Neural crest cell (in vitro differentiated cells): ENCODE measurements around the gene ADGRE3. TPM values are rescaled to one million over a fixed set of nuclear protein-coding genes. Genes with fewer than 3 reads are reported as not detected.

Experiments used
- DNase-seq: peaks from one replicate; pipeline ENCODE4 v3.0.0; 2021; ENCODE audit warnings: low read depth, mixed read lengths, low spot score
- H3K27ac Mint-ChIP-seq: one replicate; pipeline ENCODE4 v1.8.0; 2021; ENCODE audit warnings: mild to moderate bottlenecking, mixed read lengths; ENCODE audit not compliant: unreplicated experiment
- H3K27me3 Mint-ChIP-seq: 2 replicates; pipeline ENCODE4 v1.8.0; 2021; ENCODE audit warnings: low read depth, mild to moderate bottlenecking, mixed read lengths
- H3K36me3 Mint-ChIP-seq: 2 replicates; pipeline ENCODE4 v1.8.0; 2021; ENCODE audit warnings: low read depth, mild to moderate bottlenecking, mixed read lengths
- H3K4me1 Mint-ChIP-seq: 2 replicates; pipeline ENCODE4 v1.8.0; 2021; ENCODE audit warnings: mixed read lengths
- H3K4me3 Mint-ChIP-seq: one replicate; pipeline ENCODE4 v1.8.0; 2021; ENCODE audit warnings: mild to moderate bottlenecking, mixed read lengths
- H3K9me3 Mint-ChIP-seq: 2 replicates; pipeline ENCODE4 v1.8.0; 2021; ENCODE audit warnings: mixed read lengths
- total RNA-seq: library from RNA; stranded (reverse); gene quantifications from 2 replicates; pipeline ENCODE4 v1.2.1, GENCODE V29; 2021
- TF ChIP-seq, protein P1 (sequence below): fragments of 200-600 bp; sonication (generic); conservative IDR thresholded peaks from 2 replicates; pipeline ENCODE4 v1.5.0; 2021; ENCODE audit warnings: antibody characterized with exemption, mild to moderate bottlenecking

Gene ADGRE3
- total RNA-seq, 1 donor from 2014 or later = not detected

DNA sequence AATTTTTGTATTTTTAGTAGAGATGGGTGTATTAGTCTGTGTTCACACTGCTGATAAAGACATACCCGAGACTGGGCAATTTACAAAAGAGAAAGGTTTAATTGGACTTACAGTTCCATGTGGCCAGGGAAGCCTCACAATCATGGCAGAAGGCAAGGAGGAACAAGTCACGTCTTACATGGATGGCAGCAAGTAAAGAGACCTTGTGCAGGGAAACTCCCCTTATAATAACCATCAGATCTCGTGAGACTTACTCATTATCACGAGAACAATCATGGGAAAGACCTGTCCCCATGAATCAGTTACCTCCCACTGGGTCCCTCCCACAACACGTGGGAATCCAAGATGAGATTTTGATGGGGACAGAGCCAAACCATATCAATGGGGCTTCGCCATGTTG, 29.8 kb upstream of the ADGRE3 start:
- no peak overlapping the region for H3K4me3 Mint-ChIP-seq
- no peak for DNase-seq
- H3K27me3 Mint-ChIP-seq = no peaks in the 10 kb centered on the region
- peaks cover 39% of the 10 kb centered on the region for H3K36me3 Mint-ChIP-seq
- H3K9me3 Mint-ChIP-seq = no peaks in the 10 kb centered on the region
- H3K4me1 Mint-ChIP-seq = no peaks in the 10 kb centered on the region
- H3K27ac Mint-ChIP-seq = no peak overlapping the region
- TF ChIP-seq, protein P1, sequence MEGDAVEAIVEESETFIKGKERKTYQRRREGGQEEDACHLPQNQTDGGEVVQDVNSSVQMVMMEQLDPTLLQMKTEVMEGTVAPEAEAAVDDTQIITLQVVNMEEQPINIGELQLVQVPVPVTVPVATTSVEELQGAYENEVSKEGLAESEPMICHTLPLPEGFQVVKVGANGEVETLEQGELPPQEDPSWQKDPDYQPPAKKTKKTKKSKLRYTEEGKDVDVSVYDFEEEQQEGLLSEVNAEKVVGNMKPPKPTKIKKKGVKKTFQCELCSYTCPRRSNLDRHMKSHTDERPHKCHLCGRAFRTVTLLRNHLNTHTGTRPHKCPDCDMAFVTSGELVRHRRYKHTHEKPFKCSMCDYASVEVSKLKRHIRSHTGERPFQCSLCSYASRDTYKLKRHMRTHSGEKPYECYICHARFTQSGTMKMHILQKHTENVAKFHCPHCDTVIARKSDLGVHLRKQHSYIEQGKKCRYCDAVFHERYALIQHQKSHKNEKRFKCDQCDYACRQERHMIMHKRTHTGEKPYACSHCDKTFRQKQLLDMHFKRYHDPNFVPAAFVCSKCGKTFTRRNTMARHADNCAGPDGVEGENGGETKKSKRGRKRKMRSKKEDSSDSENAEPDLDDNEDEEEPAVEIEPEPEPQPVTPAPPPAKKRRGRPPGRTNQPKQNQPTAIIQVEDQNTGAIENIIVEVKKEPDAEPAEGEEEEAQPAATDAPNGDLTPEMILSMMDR = no peak

DNA sequence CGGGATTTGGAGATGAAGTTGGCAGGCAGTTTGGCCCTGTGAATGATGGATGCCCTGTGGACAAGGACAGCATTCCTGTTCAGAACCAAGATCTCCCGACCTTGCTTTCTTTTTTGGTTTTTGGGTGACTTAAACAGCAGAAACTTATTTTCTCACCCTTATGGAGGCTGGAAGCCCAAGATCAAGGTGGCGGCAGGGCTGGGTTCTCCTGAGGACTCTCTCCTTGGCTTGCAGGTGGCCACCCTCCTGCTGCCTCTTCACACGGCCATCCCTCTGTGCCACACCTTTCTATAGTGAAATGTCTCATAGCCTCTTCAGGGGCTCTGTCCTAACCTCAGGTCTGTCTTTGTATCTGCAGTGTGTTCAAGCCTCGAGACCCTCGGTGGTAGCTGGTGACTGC, 29.2 kb upstream of the ADGRE3 start:
- H3K36me3 Mint-ChIP-seq = peaks cover 35% of the 10 kb centered on the region

DNA sequence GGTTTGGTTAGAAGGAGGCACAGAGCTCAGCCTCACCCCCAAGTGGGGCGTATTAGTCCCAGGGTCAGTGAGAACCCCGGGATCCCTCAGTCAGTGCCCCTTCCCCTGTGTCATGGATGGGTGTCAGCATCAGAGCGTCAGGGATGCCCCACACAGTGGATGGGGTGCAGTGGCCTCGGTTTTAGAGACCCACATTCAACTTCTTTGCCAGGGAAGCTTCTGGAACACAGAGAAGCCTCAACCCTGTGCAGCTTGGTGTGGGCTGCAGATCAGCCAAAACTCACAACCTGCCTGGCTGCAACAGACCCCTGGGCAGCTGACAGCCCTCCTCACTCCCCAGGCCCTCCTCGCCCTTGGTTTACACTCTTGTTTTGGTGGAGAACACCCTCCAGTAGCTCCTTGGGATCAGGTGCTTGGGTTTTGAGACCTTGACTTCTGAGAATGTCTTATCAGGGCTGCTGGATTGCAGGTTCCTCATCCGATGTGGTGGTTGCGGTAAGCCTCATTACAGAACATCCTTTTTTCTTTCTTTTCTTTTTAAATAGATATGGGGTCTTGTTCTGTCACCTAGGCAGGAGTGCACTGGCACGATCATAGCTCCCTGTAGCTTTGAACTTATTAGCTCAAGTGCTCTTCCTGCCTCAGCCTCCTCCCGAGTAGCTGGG, 26.2 kb upstream of the ADGRE3 start:
- TF ChIP-seq, protein P1 = no peak
- no peaks in the 10 kb centered on the region for H3K4me1 Mint-ChIP-seq
- peaks cover 32% of the 10 kb centered on the region for H3K36me3 Mint-ChIP-seq

More for the DNA sequence above, 29.2 kb upstream of the ADGRE3 start:
- Mint-ChIP-seq H3K9me3 (no peaks in the 10 kb centered on the region), H3K4me1 (no peaks in the 10 kb centered on the region), H3K27ac (no peak overlapping the region), H3K27me3 (no peaks in the 10 kb centered on the region), H3K4me3 (no peak overlapping the region)
- DNase-seq = no peak
- TF ChIP-seq, protein P1 = no peak

DNA sequence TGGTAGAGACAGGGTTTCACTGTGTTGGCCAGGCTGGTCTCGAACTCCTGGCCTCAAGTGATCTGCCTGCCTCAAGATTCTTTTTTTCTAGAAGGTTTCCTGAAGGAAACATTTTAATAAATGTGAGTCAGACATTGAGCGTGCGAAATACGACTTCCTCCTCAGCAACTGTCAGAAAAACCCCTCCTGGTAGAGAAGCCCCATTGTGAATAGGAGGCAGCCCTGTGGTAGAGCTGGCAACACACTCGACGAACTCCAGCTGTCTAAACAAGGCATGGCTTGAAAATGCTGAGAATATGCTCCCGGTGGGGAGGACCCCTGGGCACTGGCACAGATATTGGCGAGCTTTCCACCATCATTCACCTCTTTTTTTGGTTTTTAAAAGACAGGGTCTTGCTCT, 25.0 kb upstream of the ADGRE3 start:
- Mint-ChIP-seq H3K27ac (no peak overlapping the region), H3K4me1 (no peaks in the 10 kb centered on the region), H3K9me3 (no peaks in the 10 kb centered on the region), H3K27me3 (no peaks in the 10 kb centered on the region), H3K4me3 (no peak overlapping the region), H3K36me3 (peaks cover 32% of the 10 kb centered on the region)
- no peak for DNase-seq
- TF ChIP-seq, protein P1 = no peak

More for the DNA sequence above, 26.2 kb upstream of the ADGRE3 start:
- H3K9me3 Mint-ChIP-seq = no peaks in the 10 kb centered on the region
- no peaks in the 10 kb centered on the region for H3K27me3 Mint-ChIP-seq
- no peak for DNase-seq
- peak overlapping the region; percentile 27 for H3K27ac Mint-ChIP-seq
- H3K4me3 Mint-ChIP-seq = no peak overlapping the region

DNA sequence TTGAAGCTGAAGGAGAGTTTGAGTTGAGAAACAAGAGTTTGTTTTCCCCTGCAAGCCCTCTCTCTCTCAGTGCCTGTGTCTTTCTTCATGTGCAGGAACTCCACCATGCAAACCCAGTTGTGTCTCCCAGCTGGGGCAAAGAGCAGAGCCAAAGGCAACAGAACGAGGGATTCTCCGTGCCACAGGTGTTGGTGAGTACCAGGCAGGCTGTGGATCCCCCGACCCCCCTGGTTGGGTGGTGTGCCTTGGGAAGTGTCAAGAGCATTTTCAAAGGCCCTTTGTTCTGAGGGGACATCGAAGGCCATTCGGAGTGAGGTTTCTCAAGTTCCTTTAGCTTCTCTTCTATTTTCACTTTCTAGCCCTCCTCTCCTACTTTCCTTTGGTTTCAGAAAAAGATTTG, 20.8 kb upstream of the ADGRE3 start:
- Mint-ChIP-seq H3K36me3 (peaks cover 14% of the 10 kb centered on the region), H3K9me3 (no peaks in the 10 kb centered on the region), H3K27ac (no peak overlapping the region), H3K4me1 (peaks cover 8% of the 10 kb centered on the region), H3K27me3 (no peaks in the 10 kb centered on the region), H3K4me3 (no peak overlapping the region)
- TF ChIP-seq, protein P1 = no peak
- DNase-seq = no peak
